PC-3 (cell line): ENCODE measurements around the gene MYH9. TPM values are rescaled to one million over a fixed set of nuclear protein-coding genes. Genes with fewer than 3 reads are reported as not detected.
"Not testable (repeated sequence)": the region's sequence is repeated elsewhere in the genome, so short reads cannot be mapped to it uniquely, and the experiment has no call there.

Source experiments
- ATAC-seq: fragments of 200-7000 bp; cut with Tn5 transposase; 2 replicates; pipeline ENCODE4 v1.9.1; 2020; ENCODE audit warnings: mild to moderate bottlenecking, moderate library complexity
- BruUV-seq: library from RNA; stranded (reverse); fragments of 400-500 nt; replicated peaks from 2 replicates; lab custom pipeline; 2021; lab: Mats Ljungman, UMichigan
- CTCF ChIA-PET: fragments of 300-600 bp; sonication (Branson Sonifier 250); formaldehyde crosslinking; loops from one replicate; lab custom pipeline; 2022; ENCODE audit warnings: antibody characterized with exemption; lab: Charles Lee
- POLR2A ChIA-PET: fragments of 300-600 bp; sonication (Branson Sonifier 250); formaldehyde crosslinking; loops from one replicate; lab custom pipeline; 2022; ENCODE audit warnings: antibody characterized with exemption; ENCODE audit not compliant: unreplicated experiment; lab: Charles Lee
- DNase-seq: peaks from one replicate; pipeline ENCODE4 v3.0.0-alpha.2; 2015
- H2AFZ ChIP-seq: fragments of 300-600 bp; sonication (generic); 2 replicates; pipeline ENCODE4 v1.6.0; 2016; ENCODE audit warnings: antibody characterized with exemption, low read length
- H3F3A ChIP-seq: fragments of 300-600 bp; sonication (generic); one replicate; pipeline ENCODE4 v1.6.0; 2017; ENCODE audit warnings: antibody characterized with exemption, low read length, control low read depth, mild to moderate bottlenecking; ENCODE audit not compliant: unreplicated experiment
- H3K27ac ChIP-seq: fragments of 300-600 bp; sonication (generic); 2 replicates; pipeline ENCODE4 v1.5.1; 2016; ENCODE audit warnings: mild to moderate bottlenecking, low read length
- H3K27me3 ChIP-seq: fragments of 300-600 bp; sonication (generic); 2 replicates; pipeline ENCODE4 v1.6.1; 2016; ENCODE audit warnings: low read length, mixed read lengths
- H3K36me3 ChIP-seq: fragments of 300-600 bp; sonication (generic); 2 replicates; pipeline ENCODE4 v1.6.1; 2016; ENCODE audit warnings: low read depth, mixed run types, low read length, mixed read lengths
- H3K4me1 ChIP-seq: fragments of 300-600 bp; sonication (generic); 2 replicates; pipeline ENCODE4 v1.5.1; 2016; ENCODE audit warnings: low read length; ENCODE audit not compliant: insufficient read depth
- H3K4me2 ChIP-seq: fragments of 300-600 bp; sonication (generic); 2 replicates; pipeline ENCODE4 v1.6.0; 2016; ENCODE audit warnings: low read length
- H3K4me3 ChIP-seq: fragments of 300-600 bp; sonication (generic); 2 replicates; pipeline ENCODE4 v1.5.1; 2016; ENCODE audit warnings: mild to moderate bottlenecking, low read length, mixed read lengths
- H3K79me2 ChIP-seq: fragments of 300-600 bp; sonication (generic); 2 replicates; pipeline ENCODE4 v1.6.1; 2017; ENCODE audit warnings: low read length, mixed read lengths
- H3K9ac ChIP-seq: fragments of 300-600 bp; sonication (generic); 2 replicates; pipeline ENCODE4 v1.6.0; 2016; ENCODE audit warnings: mild to moderate bottlenecking, low read length
- H3K9me2 ChIP-seq: fragments of 300-600 bp; sonication (generic); replicated peaks from 2 replicates; pipeline ENCODE4 v1.6.1; 2016; ENCODE audit warnings: mixed run types, low read length, mixed read lengths
- H3K9me3 ChIP-seq: fragments of 300-600 bp; sonication (generic); 2 replicates; pipeline ENCODE4 v1.6.1; 2016; ENCODE audit warnings: low read length, mixed read lengths
- H4K20me1 ChIP-seq: fragments of 300-600 bp; sonication (generic); 2 replicates; pipeline ENCODE4 v1.6.1; 2016; ENCODE audit warnings: low read length, mixed read lengths
- EZH2 ChIP-seq: fragments of 300-600 bp; sonication (generic); IDR thresholded peaks from one replicate; pipeline ENCODE4 v1.6.1; 2017; ENCODE audit warnings: antibody characterized with exemption, mild to moderate bottlenecking, low read length; ENCODE audit not compliant: unreplicated experiment
- EZH2phosphoT487 ChIP-seq: fragments of 300-600 bp; sonication (generic); IDR thresholded peaks from 2 replicates; pipeline ENCODE4 v1.6.1; 2018; ENCODE audit warnings: mild to moderate bottlenecking, antibody characterized with exemption, low read length, borderline replicate concordance
- intact Hi-C: fragments of 100-400 bp; cut with micrococcal nuclease; formaldehyde crosslinking; loops from 2 replicates; pipeline ENCODE4 v1.9.0; 2023
- total RNA-seq: library from RNA; depleted of rRNA; stranded (reverse); fragments of >200 nt; gene quantifications from 2 replicates; pipeline ENCODE4 v1.2.3, GENCODE V29; 2014
- TF ChIP-seq, protein P1 (sequence below): fragments of 300-600 bp; sonication (generic); conservative IDR thresholded peaks from 2 replicates; pipeline ENCODE4 v1.5.1; 2017; ENCODE audit warnings: antibody characterized with exemption, low read depth, mild to moderate bottlenecking, low read length

MYH9 gene
- total RNA-seq, 1 experiment from 2014 or later = 357 TPM

DNA sequence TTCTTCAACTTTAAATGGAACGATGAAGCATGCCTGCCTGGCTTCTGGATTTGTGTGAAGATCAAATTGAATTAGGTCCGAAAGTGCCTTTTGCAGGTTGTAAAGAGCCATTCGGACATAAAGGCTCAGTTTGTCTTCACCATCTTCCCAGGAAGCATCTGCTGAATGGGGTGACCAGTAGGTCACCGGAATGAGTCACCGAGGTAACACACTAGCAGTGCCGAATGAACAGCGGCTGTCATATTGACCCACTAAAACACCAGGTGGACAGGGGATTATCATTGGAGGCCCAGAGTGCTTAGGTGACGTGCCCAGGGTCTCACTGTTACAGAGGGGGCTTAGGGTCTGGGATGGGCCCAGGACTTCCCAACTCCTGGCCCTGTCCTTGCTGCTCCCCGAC is 43.1 kb upstream of the MYH9 start:
- Histone ChIP-seq H2AFZ (no peak overlapping the region), H3K9me2 (no peaks in the 10 kb centered on the region), H3K9ac (no peak overlapping the region), H3F3A (no peaks in the 10 kb centered on the region), H3K79me2 (no peaks in the 10 kb centered on the region), H3K4me1 (0 out of 2 replicates have a peak, but pooled peaks cover 3% of the 10 kb centered on the region), H3K4me2 (no peak overlapping the region), H3K4me3 (no peak overlapping the region), H3K27ac (no peak overlapping the region), H3K9me3 (no peaks in the 10 kb centered on the region), H4K20me1 (no peaks in the 10 kb centered on the region), H3K36me3 (no peaks in the 10 kb centered on the region), H3K27me3 (no peaks in the 10 kb centered on the region)
- BruUV-seq = no TSS peak
- ATAC-seq (no peak), DNase-seq (peak; percentile 22)
- POLR2A ChIA-PET = no interaction called here
- no peak for TF ChIP-seq EZH2
- TF ChIP-seq EZH2phosphoT487 = no peak
- TF ChIP-seq, protein P1, sequence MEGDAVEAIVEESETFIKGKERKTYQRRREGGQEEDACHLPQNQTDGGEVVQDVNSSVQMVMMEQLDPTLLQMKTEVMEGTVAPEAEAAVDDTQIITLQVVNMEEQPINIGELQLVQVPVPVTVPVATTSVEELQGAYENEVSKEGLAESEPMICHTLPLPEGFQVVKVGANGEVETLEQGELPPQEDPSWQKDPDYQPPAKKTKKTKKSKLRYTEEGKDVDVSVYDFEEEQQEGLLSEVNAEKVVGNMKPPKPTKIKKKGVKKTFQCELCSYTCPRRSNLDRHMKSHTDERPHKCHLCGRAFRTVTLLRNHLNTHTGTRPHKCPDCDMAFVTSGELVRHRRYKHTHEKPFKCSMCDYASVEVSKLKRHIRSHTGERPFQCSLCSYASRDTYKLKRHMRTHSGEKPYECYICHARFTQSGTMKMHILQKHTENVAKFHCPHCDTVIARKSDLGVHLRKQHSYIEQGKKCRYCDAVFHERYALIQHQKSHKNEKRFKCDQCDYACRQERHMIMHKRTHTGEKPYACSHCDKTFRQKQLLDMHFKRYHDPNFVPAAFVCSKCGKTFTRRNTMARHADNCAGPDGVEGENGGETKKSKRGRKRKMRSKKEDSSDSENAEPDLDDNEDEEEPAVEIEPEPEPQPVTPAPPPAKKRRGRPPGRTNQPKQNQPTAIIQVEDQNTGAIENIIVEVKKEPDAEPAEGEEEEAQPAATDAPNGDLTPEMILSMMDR = no peak
- CTCF ChIA-PET = no interaction called here
- intact Hi-C loops = no loop called here

DNA sequence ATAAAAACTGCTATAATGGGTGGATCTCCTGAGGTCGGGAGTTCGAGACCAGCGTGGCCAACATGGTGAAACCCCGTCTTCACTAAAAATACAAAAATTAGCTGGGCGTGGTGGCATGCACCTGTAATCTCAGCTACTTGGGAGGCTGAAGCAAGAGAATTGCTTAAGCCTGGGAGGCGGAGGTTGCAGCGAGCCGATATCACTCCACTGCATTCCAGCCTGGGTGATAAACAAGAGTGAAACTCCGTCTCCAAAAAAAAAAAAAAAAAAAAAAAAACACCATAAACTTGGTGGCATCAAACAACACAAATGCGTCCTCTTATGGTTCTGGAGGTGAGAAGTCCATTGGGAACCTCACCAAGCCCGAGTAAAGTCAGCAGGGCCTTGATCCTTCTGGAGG is 40.2 kb upstream of the MYH9 start:
- CTCF ChIA-PET, DNase-seq, H3K9ac ChIP-seq, H3K9me3 ChIP-seq, intact Hi-C loops, H3K36me3 ChIP-seq, H2AFZ ChIP-seq, H3K4me3 ChIP-seq, H3F3A ChIP-seq, POLR2A ChIA-PET, H3K4me2 ChIP-seq, H3K27ac ChIP-seq, H3K27me3 ChIP-seq, H3K79me2 ChIP-seq, H3K4me1 ChIP-seq, BruUV-seq, H4K20me1 ChIP-seq, ATAC-seq, H3K9me2 ChIP-seq: not testable (repeated sequence)

DNA sequence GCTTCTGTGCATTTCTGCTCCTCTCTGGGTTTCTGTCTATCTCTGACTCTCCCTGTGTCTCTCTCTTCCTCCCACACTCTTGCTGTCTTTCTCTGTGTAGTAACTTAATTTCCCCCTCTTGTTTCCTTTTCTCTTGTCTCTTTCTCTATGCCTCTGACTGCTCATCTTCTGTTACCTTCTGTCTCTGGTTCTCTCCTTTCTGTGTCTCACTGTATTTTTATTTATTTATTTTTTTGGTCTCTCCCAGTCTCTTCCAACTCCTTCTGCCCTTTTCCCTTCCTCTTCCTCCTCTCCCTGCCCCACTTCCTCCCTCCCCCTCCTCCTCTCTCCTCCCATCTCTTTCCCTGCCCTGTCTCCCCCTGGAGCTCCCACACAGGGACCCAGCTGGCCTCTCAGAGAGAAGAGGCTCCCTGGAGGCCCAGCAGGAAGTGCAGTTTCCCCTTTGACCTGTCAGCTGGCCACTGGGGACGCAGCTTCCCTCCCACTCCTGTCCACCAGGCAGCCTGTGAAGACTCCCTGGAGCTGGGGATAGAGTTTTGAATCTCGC is 38.3 kb upstream of the MYH9 start:
- no peak overlapping the region for H3K27ac ChIP-seq
- no peaks in the 10 kb centered on the region for H3F3A ChIP-seq
- TF ChIP-seq, protein P1 = no peak
- TF ChIP-seq EZH2 (no peak), EZH2phosphoT487 (no peak)
- ATAC-seq (no peak), DNase-seq (no peak)
- no TSS peak for BruUV-seq
- intact Hi-C loops = no loop called here
- H3K79me2 ChIP-seq = no peaks in the 10 kb centered on the region
- no peaks in the 10 kb centered on the region for H3K4me1 ChIP-seq
- H3K9me2 ChIP-seq = no peaks in the 10 kb centered on the region
- ChIA-PET CTCF (no interaction called here), POLR2A (no interaction called here)
- H3K4me3 ChIP-seq = no peak overlapping the region
- no peaks in the 10 kb centered on the region for H3K27me3 ChIP-seq
- no peaks in the 10 kb centered on the region for H3K36me3 ChIP-seq
- no peak overlapping the region for H3K4me2 ChIP-seq
- H2AFZ ChIP-seq = no peak overlapping the region
- no peaks in the 10 kb centered on the region for H3K9me3 ChIP-seq
- no peak overlapping the region for H3K9ac ChIP-seq
- no peaks in the 10 kb centered on the region for H4K20me1 ChIP-seq
